ENCODE measurements around the gene KANSL1.

Gene KANSL1

DNA sequence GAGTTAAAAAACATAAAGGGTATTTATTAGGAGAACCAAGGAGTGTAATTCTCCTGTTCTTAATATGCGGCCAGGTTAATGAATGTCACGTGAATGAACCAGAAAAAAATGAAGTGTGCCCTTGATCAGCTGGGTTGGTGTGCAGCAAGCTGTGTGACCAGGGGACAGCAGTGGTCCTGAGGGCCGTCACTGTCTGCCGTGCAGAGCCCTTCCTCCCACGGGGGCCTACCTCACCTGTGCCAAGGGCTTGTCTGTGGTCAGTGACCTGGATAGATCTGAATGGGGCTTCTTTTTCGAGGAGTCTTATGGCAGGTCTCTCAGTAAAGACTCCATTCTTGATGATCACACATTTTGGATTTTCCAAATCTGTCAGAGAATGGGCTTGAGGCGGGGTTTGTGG, 211.9 kb downstream of the KANSL1 start:
- no peak for DNase-seq (ENCODE audit: low spot score)

DNA sequence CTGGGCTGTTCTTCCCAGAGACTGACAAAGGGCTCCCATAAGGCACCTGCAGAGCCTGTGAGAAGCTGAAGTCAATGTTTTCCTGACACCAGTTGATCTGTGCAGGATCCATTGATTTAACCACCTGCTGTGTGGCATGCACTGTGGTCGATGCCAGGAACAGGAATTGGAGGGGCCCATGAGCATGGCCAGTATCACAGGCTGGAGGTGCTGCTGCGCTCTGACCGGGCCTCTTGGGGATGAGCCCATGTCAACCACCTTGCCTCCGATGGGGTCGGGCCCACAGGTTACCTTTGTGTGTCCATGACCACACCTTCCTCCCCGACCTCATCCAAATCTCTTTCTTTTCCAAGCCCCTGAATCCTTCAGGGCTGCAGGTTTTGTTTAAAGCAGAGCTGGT, 212.4 kb downstream of the KANSL1 start:
- no peak for DNase-seq (ENCODE audit: low spot score)
